GM10266 (cell line): ENCODE data around the gene KMT5C.

Experiments used
- DNase-seq: peaks from one replicate; pipeline ENCODE4 v3.0.0; 2012; ENCODE audit errors: extremely low spot score
- TF ChIP-seq, protein P1 (sequence below): IDR thresholded peaks from 2 replicates; pipeline ENCODE4 v1.5.1; 2012; ENCODE audit warnings: mild to moderate bottlenecking, low read depth; ENCODE audit not compliant: control insufficient read depth, insufficient read depth; ENCODE audit errors: missing control alignments

The KMT5C gene

DNA sequence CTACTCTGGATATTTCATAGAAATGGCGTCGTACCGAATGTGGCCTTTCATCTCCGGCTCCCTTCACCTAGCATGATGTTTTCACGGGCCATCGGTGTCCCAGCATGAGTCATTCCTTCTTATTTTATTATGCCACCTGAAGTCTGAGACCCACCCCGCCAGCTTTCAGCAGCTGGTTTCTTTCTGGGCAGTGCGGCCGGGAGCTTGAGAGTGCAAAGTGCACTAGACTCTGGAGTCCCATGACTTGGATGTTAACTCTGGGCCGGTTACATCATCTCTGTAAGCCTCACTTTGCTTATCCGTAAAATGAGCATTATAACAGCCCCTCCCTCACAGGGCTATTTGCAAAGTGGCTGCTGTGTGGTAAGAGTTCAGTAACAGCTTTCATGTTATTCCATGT is 5.8 kb upstream of the KMT5C start:
- TF ChIP-seq, protein P1, sequence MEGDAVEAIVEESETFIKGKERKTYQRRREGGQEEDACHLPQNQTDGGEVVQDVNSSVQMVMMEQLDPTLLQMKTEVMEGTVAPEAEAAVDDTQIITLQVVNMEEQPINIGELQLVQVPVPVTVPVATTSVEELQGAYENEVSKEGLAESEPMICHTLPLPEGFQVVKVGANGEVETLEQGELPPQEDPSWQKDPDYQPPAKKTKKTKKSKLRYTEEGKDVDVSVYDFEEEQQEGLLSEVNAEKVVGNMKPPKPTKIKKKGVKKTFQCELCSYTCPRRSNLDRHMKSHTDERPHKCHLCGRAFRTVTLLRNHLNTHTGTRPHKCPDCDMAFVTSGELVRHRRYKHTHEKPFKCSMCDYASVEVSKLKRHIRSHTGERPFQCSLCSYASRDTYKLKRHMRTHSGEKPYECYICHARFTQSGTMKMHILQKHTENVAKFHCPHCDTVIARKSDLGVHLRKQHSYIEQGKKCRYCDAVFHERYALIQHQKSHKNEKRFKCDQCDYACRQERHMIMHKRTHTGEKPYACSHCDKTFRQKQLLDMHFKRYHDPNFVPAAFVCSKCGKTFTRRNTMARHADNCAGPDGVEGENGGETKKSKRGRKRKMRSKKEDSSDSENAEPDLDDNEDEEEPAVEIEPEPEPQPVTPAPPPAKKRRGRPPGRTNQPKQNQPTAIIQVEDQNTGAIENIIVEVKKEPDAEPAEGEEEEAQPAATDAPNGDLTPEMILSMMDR, result no peak
- no peak for DNase-seq

GRCh38 chr19:55336101-55336500 is 3.6 kb upstream of the KMT5C start:
- TF ChIP-seq, protein P1, result no peak
- DNase-seq, result no peak

GRCh38 chr19:55339889-55340783 is 460 bp downstream of the KMT5C start:
- no peak for DNase-seq
- TF ChIP-seq, protein P1, result no peak

DNA sequence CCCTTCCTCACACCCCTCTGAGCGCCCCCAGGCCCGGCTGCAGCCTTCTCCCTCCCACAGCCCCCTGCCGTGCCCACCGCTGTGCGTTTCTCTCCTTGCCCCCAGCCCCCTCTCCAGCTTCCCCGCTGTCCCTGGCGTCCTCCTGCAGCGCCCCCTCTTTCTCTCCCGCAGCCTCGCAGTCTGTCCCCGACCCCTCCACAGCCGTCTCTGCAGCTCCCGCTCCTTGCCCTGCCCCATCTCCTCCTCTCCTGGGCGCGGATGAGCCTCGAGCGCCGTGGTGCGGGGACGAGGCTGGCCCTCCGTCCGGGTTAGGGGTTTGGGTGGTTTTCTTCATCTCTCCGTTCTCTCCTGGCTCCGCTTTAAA is 1.1 kb downstream of the KMT5C start:
- TF ChIP-seq, protein P1, result peak; percentile 44
- DNase-seq, result peak; percentile 53

DNA sequence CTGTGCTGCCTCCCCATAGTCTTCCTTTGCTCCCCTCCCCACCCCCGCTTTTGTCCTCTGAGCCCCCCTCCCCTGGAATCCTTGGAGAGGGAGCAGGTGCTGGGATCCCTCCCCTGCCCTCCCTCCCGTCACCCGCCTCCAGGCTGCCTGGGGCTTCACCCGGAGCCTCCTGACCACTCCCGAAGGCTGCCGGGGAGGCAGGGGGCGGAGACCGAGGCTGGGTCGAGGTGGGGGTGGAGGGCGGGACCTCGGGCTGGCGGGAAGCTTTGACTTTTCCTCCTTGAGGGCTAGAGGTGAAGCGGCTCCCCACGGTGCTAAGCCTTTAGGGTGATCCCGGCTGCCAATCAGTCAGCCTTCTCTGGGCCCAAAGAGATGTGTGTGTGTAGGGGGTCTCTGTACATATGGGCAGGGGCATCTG is 1.5 kb downstream of the KMT5C start:
- DNase-seq, result peak; percentile 95
- TF ChIP-seq, protein P1, result no peak

DNA sequence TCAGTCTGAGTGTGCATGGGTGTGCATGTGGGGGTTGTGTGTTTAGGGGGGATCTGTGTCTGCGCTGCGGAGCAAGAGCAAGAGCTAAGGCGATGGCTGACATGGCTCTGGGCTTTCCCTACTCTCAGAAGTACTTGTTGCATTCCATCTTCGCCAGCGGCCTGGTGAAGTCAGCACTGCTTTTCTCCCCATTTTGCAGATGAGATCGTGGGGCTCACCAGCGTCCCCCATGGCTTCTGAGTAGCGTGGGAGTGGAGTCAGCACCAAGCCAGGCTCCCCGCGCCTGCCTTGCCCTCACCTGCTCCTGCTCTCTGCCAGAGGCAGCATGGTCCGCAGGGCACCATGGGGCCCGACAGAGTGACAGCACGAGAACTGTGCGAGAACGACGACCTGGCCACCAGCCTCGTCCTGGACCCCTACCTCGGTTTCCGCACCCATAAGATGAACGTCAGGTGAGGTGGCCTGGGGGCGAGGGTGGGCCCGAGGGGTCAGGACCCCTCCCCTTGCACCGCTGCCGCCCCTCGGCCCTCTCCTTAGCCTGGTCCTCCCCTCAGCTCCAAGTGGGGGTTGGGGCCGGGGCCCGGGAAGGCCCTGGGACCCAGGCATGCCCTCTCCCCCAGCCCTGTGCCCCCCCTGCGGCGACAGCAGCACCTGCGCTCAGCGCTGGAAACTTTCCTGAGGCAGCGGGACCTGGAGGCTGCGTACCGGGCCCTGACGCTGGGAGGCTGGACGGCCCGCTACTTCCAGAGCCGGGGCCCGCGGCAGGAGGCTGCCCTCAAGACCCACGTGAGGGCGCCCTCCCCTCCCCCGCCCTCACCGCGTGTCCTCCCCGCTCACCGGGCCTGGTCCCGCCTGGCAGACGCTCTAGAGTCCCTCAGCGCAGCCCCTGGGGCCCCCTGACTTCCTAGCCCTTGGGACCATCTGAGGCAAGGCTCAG is 2.2 kb downstream of the KMT5C start:
- DNase-seq, result no peak
- TF ChIP-seq, protein P1, result no peak
